Esophagus squamous epithelium (tissue), 5 donors: Measurements from ENCODE around the gene SPON2. TPM values are rescaled to one million over a fixed set of nuclear protein-coding genes. Genes with fewer than 3 reads are reported as not detected.

Experiments
- DNase-seq: peaks from one replicate; lab custom pipeline; 2025; lab: John Stamatoyannopoulos, UW
- H3K27ac ChIP-seq, 4 donors: fragments of 200-600 bp; sonication (generic); one replicate each; pipeline ENCODE4 v1.5.1; 2016 to 2019; ENCODE audit warnings: mild to moderate bottlenecking in 1 of 4
- H3K27me3 ChIP-seq, 4 donors: fragments of 200-600 bp; sonication (generic); 1 replicate in 3 of 4; 2 replicates in 1 of 4; pipeline versions ENCODE4 v1.5.1 to v1.6.0; 2017 to 2021; ENCODE audit warnings: antibody characterized with exemption in 1 of 4
- H3K36me3 ChIP-seq, 3 donors: fragments of 200-600 bp; sonication (generic); one replicate each; pipeline ENCODE4 v1.5.1; 2016 to 2019
- H3K4me1 ChIP-seq, 3 donors: fragments of 200-600 bp; sonication (generic); one replicate each; pipeline ENCODE4 v1.5.1; 2017 to 2019
- H3K4me3 ChIP-seq, 4 donors: fragments of 200-600 bp; sonication (generic); 1 replicate in 3 of 4; 2 replicates in 1 of 4; pipeline ENCODE4 v1.5.1; 2016 to 2019; ENCODE audit warnings: mild to moderate bottlenecking in 2 of 4, moderate library complexity in 1 of 4
- H3K9me3 ChIP-seq, 3 donors: fragments of 200-600 bp; sonication (generic); one replicate each; pipeline ENCODE4 v1.5.1; 2016 to 2019
- POLR2A ChIP-seq, 4 donors: fragments of 450-650 bp; IDR thresholded peaks; one replicate each; pipeline ENCODE4 v1.6.1; 2017; ENCODE audit warnings: antibody characterized with exemption in 4 of 4, mild to moderate bottlenecking in 4 of 4, moderate library complexity in 3 of 4
- WGBS, 2 donors: methylation state at CpG; one replicate each; pipeline ENCODE4 v1.1.5; 2018; 5-methylcytosine and 5-hydroxymethylcytosine counted together
- intact Hi-C: fragments of 100-400 bp; cut with DNase I; formaldehyde crosslinking; loops from one replicate; pipeline ENCODE4 v1.15.0; 2022
- total RNA-seq, 4 donors: library from RNA; depleted of rRNA; stranded (reverse); fragments of >200 nt; gene quantifications; one replicate each; pipeline ENCODE4 v1.1.0, GENCODE V29; 2016
- TF ChIP-seq, protein P1 (sequence below), 6 experiments: fragments of 450-650 bp in 4 of 6; fragments of 200-600 bp in 2 of 6; sonication (generic) in 2 of 6; IDR thresholded peaks; one replicate each; pipeline ENCODE4 v1.5.1; 2016 to 2019; ENCODE audit warnings: antibody characterized with exemption in 6 of 6, mild to moderate bottlenecking in 4 of 6, moderate library complexity in 4 of 6
- donor health status: DM: yes; HTN: yes; CAD: no.

Gene SPON2
- total RNA-seq, 4 donors from 2014 or later = 14.5 to 53.4 (median 21.3) TPM

- Histone ChIP-seq H3K4me3 (no peak overlapping the region), H3K27me3 (no peaks in the 10 kb centered on the region), H3K4me1 (peaks cover 50 to 100% (median 53%) of the 10 kb centered on the region in 3 donors), H3K9me3 (no peaks in the 10 kb centered on the region), H3K36me3 (peaks cover 16 to 39% (median 22%) of the 10 kb centered on the region in 3 donors), H3K27ac (peak overlapping the region; percentile 36 to 85 (median 78))
- WGBS, 2 donors = 72 to 75% methylated on average over 30 to 31 of the region's 31 CpGs
- intact Hi-C loops = no loop called here
- no peak for TF ChIP-seq POLR2A (IDR thresholded peaks at IDR 0.05)
- TF ChIP-seq, protein P1, sequence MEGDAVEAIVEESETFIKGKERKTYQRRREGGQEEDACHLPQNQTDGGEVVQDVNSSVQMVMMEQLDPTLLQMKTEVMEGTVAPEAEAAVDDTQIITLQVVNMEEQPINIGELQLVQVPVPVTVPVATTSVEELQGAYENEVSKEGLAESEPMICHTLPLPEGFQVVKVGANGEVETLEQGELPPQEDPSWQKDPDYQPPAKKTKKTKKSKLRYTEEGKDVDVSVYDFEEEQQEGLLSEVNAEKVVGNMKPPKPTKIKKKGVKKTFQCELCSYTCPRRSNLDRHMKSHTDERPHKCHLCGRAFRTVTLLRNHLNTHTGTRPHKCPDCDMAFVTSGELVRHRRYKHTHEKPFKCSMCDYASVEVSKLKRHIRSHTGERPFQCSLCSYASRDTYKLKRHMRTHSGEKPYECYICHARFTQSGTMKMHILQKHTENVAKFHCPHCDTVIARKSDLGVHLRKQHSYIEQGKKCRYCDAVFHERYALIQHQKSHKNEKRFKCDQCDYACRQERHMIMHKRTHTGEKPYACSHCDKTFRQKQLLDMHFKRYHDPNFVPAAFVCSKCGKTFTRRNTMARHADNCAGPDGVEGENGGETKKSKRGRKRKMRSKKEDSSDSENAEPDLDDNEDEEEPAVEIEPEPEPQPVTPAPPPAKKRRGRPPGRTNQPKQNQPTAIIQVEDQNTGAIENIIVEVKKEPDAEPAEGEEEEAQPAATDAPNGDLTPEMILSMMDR (IDR thresholded peaks at IDR 0.05) = no peak
- no peak for DNase-seq
Measured at GRCh38 chr4:1208970-1209704, 36.8 kb upstream of the SPON2 start.

DNA sequence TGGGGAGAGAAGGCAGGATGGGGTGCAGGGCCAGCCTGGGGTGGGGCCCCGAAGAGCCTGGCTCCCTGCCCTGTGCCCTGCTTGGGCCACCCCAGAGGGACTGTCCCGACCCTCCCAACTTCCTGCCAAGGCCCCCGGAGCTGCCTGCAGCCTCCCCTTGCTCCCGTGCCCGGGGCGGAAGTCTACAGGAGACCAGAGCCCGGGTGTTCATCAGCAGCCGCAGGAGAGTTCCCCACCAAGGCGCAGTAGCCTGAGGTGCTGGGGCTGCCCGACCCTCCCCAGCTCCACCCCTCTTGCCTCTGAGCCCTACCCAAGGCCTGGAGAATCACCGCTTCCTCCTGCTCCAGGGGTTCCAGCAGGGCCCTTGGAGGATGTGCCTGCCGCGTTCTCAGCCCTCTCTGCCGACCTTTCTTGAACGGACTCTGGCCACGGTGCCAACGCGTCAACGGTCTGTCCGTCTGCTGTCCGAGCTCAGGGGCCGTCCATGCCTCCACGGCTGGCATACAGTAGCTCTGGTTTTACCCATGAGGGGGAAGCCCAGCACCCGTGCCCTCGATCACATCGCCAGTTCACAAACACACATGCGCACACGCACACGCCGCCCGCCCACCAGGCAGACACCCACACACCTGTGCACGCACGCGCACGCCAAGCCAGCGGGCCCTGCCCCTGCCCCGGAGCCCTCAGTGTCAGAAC is 36.0 kb upstream of the SPON2 start:
- Histone ChIP-seq H3K9me3 (no peaks in the 10 kb centered on the region), H3K27me3 (no peaks in the 10 kb centered on the region), H3K36me3 (peaks cover 12 to 32% (median 14%) of the 10 kb centered on the region in 3 donors), H3K4me1 (peaks cover 44 to 99% (median 52%) of the 10 kb centered on the region in 3 donors), H3K27ac (peak overlapping the region; percentile 36 to 85 (median 78)), H3K4me3 (peak overlapping the region in 1 of 4 donors; percentile 19)
- intact Hi-C loops = no loop called here
- 67 to 78% methylated on average over 14 to 25 of the region's 37 CpGs for WGBS, 2 donors
- no peak for DNase-seq
- no peak for TF ChIP-seq POLR2A (IDR thresholded peaks at IDR 0.05)
- TF ChIP-seq, protein P1 (IDR thresholded peaks at IDR 0.05) = no peak

GRCh38 chr4:1207603-1208265 is 35.4 kb upstream of the SPON2 start:
- Histone ChIP-seq H3K9me3 (no peaks in the 10 kb centered on the region), H3K27me3 (no peaks in the 10 kb centered on the region), H3K36me3 (peaks cover 6 to 25% (median 8%) of the 10 kb centered on the region in 3 donors), H3K4me3 (peak overlapping the region in 1 of 4 donors; percentile 19), H3K27ac (peak overlapping the region; percentile 36 to 85 (median 78)), H3K4me1 (peaks cover 39 to 99% (median 55%) of the 10 kb centered on the region in 3 donors)
- intact Hi-C loops = no loop called here
- WGBS, 2 donors = 92 to 96% methylated on average over 5 to 11 of the region's 31 CpGs
- no peak for TF ChIP-seq POLR2A (IDR thresholded peaks at IDR 0.05)
- TF ChIP-seq, protein P1 (IDR thresholded peaks at IDR 0.05) = no peak
- no peak for DNase-seq

DNA sequence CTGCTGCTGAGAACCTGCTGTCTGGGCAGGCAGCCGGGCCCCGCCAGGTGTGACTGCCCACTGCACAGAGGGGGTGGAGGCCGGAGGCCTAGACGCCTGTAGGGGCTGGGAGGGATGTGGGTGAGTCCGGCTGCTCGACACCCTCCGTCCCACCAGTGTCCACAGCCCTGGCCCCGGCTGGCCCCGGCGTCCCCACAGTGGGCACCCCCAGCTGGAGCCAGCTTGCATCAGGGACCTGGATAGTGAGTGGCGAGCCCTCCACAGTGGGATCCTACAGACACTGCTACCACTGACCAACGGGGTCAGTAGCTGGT is 34.7 kb upstream of the SPON2 start:
- peaks cover 37 to 99% (median 53%) of the 10 kb centered on the region in 3 donors for H3K4me1 ChIP-seq
- H3K27me3 ChIP-seq = no peaks in the 10 kb centered on the region
- H3K4me3 ChIP-seq = no peak overlapping the region
- peaks cover under 1 to 19% (median 6%) of the 10 kb centered on the region in 3 donors for H3K36me3 ChIP-seq
- H3K27ac ChIP-seq = peak overlapping the region in 2 of 4 donors; percentile 17 to 77
- TF ChIP-seq POLR2A (IDR thresholded peaks at IDR 0.05) = no peak
- TF ChIP-seq, protein P1 (IDR thresholded peaks at IDR 0.05) = no peak
- intact Hi-C loops = no loop called here
- no peaks in the 10 kb centered on the region for H3K9me3 ChIP-seq
- 80% methylated on average over 2 of the region's 12 CpGs; no CpG with 5 or more reads in 1 of the 2 donors for WGBS, 2 donors
- DNase-seq = no peak
